Medulla oblongata (tissue), 1 donor: ENCODE measurements around the gene AHI1.

Experiments
- DNase-seq: peaks from one replicate; pipeline ENCODE4 v3.0.0-alpha.2; 2015; ENCODE audit errors: extremely low spot score

The AHI1 gene

GRCh38 chr6:135296715-135297114, 200.8 kb downstream of the AHI1 start:
- no peak for DNase-seq

- no peak for DNase-seq
These were observed 202.5 kb downstream of the AHI1 start for GRCh38 chr6:135295085-135295484.

- DNase-seq: no peak
These were observed 206.1 kb downstream of the AHI1 start for GRCh38 chr6:135291288-135292076.

- no peak for DNase-seq
These were observed 207.7 kb downstream of the AHI1 start for GRCh38 chr6:135289816-135290215.

GRCh38 chr6:135286962-135287538, 210.5 kb downstream of the AHI1 start:
- DNase-seq: no peak

GRCh38 chr6:135285165-135285564, 212.4 kb downstream of the AHI1 start:
- DNase-seq: no peak

GRCh38 chr6:135283926-135284325, 213.6 kb downstream of the AHI1 start:
- DNase-seq: no peak

GRCh38 chr6:135282395-135282794, 215.1 kb downstream of the AHI1 start:
- no peak for DNase-seq

GRCh38 chr6:135281964-135282363, 215.6 kb downstream of the AHI1 start:
- DNase-seq: no peak

- DNase-seq: peak; percentile 80
These were observed 216.3 kb downstream of the AHI1 start for GRCh38 chr6:135281227-135281626.

- DNase-seq: peak; percentile 6
These were observed 217.0 kb downstream of the AHI1 start for GRCh38 chr6:135280375-135281136.

GRCh38 chr6:135277422-135277821, 220.1 kb downstream of the AHI1 start:
- DNase-seq: no peak

GRCh38 chr6:135274561-135275293, 222.8 kb downstream of the AHI1 start:
- no peak for DNase-seq

GRCh38 chr6:135271626-135272025, 225.9 kb downstream of the AHI1 start:
- no peak for DNase-seq

GRCh38 chr6:135270676-135271536, 226.6 kb downstream of the AHI1 start:
- no peak for DNase-seq

- no peak for DNase-seq
These were observed 228.1 kb downstream of the AHI1 start for GRCh38 chr6:135269481-135269891.

GRCh38 chr6:135268740-135269139, 228.8 kb downstream of the AHI1 start:
- DNase-seq: no peak

- DNase-seq: no peak
These were observed 229.3 kb downstream of the AHI1 start for GRCh38 chr6:135268263-135268662.

GRCh38 chr6:135267085-135267484, 230.5 kb downstream of the AHI1 start:
- DNase-seq: no peak

- no peak for DNase-seq
These were observed 230.9 kb downstream of the AHI1 start for GRCh38 chr6:135266675-135267074.

GRCh38 chr6:135265278-135265677, 232.3 kb downstream of the AHI1 start:
- DNase-seq: no peak
